Bronchial epithelial cell (primary cell): Measurements from ENCODE around the gene TPD52L2. TPM values are rescaled to one million over a fixed set of nuclear protein-coding genes. Genes with fewer than 3 reads are reported as not detected.

ENCODE experiments used
- DNase-seq: peaks from one replicate; pipeline ENCODE4 v3.0.0-alpha.2; 2010; ENCODE audit warnings: low read depth
- FAIRE-seq: peaks from 2 replicates; lab custom pipeline; 2011; peaks lifted over from hg19 to GRCh38; lab: Jason Lieb, UNC
- H3K27me3 ChIP-seq: 2 replicates; pipeline ENCODE4 v1.5.1; 2011; ENCODE audit warnings: low read length; ENCODE audit not compliant: control insufficient read depth, insufficient read depth
- H3K36me3 ChIP-seq: 2 replicates; pipeline ENCODE4 v1.5.1; 2011; ENCODE audit warnings: low read length; ENCODE audit not compliant: control insufficient read depth, insufficient read depth
- H3K4me3 ChIP-seq: 2 replicates; pipeline ENCODE4 v1.5.1; 2011; ENCODE audit warnings: mild to moderate bottlenecking, low read depth, low read length, control low read depth
- CTCF ChIP-seq: IDR thresholded peaks from 2 replicates; pipeline ENCODE4 v1.5.1; 2011; ENCODE audit warnings: mild to moderate bottlenecking, moderate library complexity, low read length, control low read depth, inconsistent platforms; ENCODE audit not compliant: insufficient read depth, severe bottlenecking
- total RNA-seq: library from RNA; depleted of rRNA; stranded (reverse); fragments of >200 nt; gene quantifications from 2 replicates; pipeline ENCODE4 v1.2.1, GENCODE V29; 2014

The TPD52L2 gene
- total RNA-seq, 1 donor from 2014 or later, result 172 TPM

- H3K36me3 ChIP-seq, result peaks cover 17% of the 10 kb centered on the region
- peak overlapping the region; percentile 58 for H3K4me3 ChIP-seq
- no peak for TF ChIP-seq CTCF
- no peaks in the 10 kb centered on the region for H3K27me3 ChIP-seq
- FAIRE-seq (no peak), DNase-seq (peak; percentile 79)
Measured at GRCh38 chr20:63895952-63896263, 30.8 kb downstream of the TPD52L2 start.

GRCh38 chr20:63896264-63897105, 31.4 kb downstream of the TPD52L2 start:
- Histone ChIP-seq H3K27me3 (no peaks in the 10 kb centered on the region), H3K4me3 (peak overlapping the region; percentile 58), H3K36me3 (peaks cover 14% of the 10 kb centered on the region)
- peak; percentile 31 for DNase-seq
- TF ChIP-seq CTCF, result no peak
- FAIRE-seq, result no peak

- Histone ChIP-seq H3K36me3 (peaks cover 11% of the 10 kb centered on the region), H3K27me3 (no peaks in the 10 kb centered on the region), H3K4me3 (no peak overlapping the region)
- TF ChIP-seq CTCF, result no peak
- no peak for FAIRE-seq
- DNase-seq, result no peak
Measured at GRCh38 chr20:63897978-63898561, 33.0 kb downstream of the TPD52L2 start.

- Histone ChIP-seq H3K4me3 (no peak overlapping the region), H3K36me3 (peaks cover 11% of the 10 kb centered on the region), H3K27me3 (no peaks in the 10 kb centered on the region)
- TF ChIP-seq CTCF, result no peak
- FAIRE-seq (no peak), DNase-seq (no peak)
Measured at GRCh38 chr20:63898882-63899558, 34.0 kb downstream of the TPD52L2 start.

GRCh38 chr20:63900413-63900812, 35.3 kb downstream of the TPD52L2 start:
- FAIRE-seq (no peak), DNase-seq (no peak)
- Histone ChIP-seq H3K27me3 (no peaks in the 10 kb centered on the region), H3K36me3 (peaks cover 11% of the 10 kb centered on the region), H3K4me3 (no peak overlapping the region)
- no peak for TF ChIP-seq CTCF
